HEK293 (cell line): ENCODE data around the gene CFAP45.

Experiments
- CTCF ChIA-PET: fragments of 350-600 bp; formaldehyde crosslinking; extraction: SDS; loops from one replicate; lab custom pipeline; 2021; ENCODE audit warnings: antibody characterized with exemption; lab: Yijun Ruan, JAX
- POLR2A ChIA-PET: fragments of 300-600 bp; formaldehyde crosslinking; extraction: SDS; loops from one replicate; lab custom pipeline; 2020; ENCODE audit warnings: antibody characterized with exemption, inconsistent platforms; lab: Yijun Ruan, JAX
- H3K27ac ChIP-seq: fragments of 200-500 bp; sonication (Bioruptor generic); 2 replicates; pipeline ENCODE4 v1.5.1; 2014; ENCODE audit warnings: low read depth, low read length, control low read depth, inconsistent platforms; ENCODE audit errors: extremely low read depth
- H3K36me3 ChIP-seq, 2 experiments: fragments of 200-500 bp in 1 of 2; sonication (Bioruptor generic) in 1 of 2; 1 replicate in 1 of 2; 2 replicates in 1 of 2; pipeline ENCODE4 v1.5.1; 2014 to 2017; ENCODE audit warnings: inconsistent platforms in 2 of 2, low read length in 2 of 2; ENCODE audit not compliant: control insufficient read depth in 2 of 2, insufficient read depth in 1 of 2
- H3K4me1 ChIP-seq: fragments of 200-500 bp; sonication (Bioruptor generic); 2 replicates; pipeline ENCODE4 v1.5.1; 2014; ENCODE audit warnings: mild to moderate bottlenecking, low read length, inconsistent platforms; ENCODE audit not compliant: control insufficient read depth, insufficient read depth
- H3K4me3 ChIP-seq: 2 replicates; pipeline ENCODE4 v1.5.1; 2011; ENCODE audit warnings: low read depth, mild to moderate bottlenecking, control low read depth, low read length, moderate library complexity
- H3K9me3 ChIP-seq: fragments of 200-500 bp; sonication (Bioruptor generic); 2 replicates; pipeline ENCODE4 v1.5.1; 2014; ENCODE audit warnings: low read depth, low read length, inconsistent platforms; ENCODE audit not compliant: control insufficient read depth, insufficient read depth
- EGR2 ChIP-seq: fragments of 450-650 bp; formaldehyde crosslinking; IDR thresholded peaks from 2 replicates; pipeline ENCODE4 v1.5.1; 2016; ENCODE audit warnings: low read depth, missing biosample characterization, missing genetic modification characterization
- FEZF1 ChIP-seq: fragments of 450-650 bp; formaldehyde crosslinking; IDR thresholded peaks from 2 replicates; pipeline ENCODE4 v1.5.1; 2016; ENCODE audit warnings: missing biosample characterization, missing genetic modification characterization
- GLIS2 ChIP-seq: fragments of 450-650 bp; formaldehyde crosslinking; IDR thresholded peaks from 2 replicates; pipeline ENCODE4 v1.5.1; 2016; ENCODE audit warnings: missing biosample characterization, missing genetic modification characterization
- MZF1 ChIP-seq: fragments of 450-650 bp; formaldehyde crosslinking; IDR thresholded peaks from 2 replicates; pipeline ENCODE4 v1.5.1; 2017; ENCODE audit warnings: missing biosample characterization, missing genetic modification characterization, borderline replicate concordance
- PRDM10 ChIP-seq: fragments of 450-650 bp; formaldehyde crosslinking; IDR thresholded peaks from 2 replicates; pipeline ENCODE4 v1.5.1; 2016; ENCODE audit warnings: missing biosample characterization, missing genetic modification characterization
- REST ChIP-seq: fragments of 450-650 bp; formaldehyde crosslinking; IDR thresholded peaks from 2 replicates; pipeline ENCODE4 v1.5.1; 2016; ENCODE audit warnings: missing biosample characterization, missing genetic modification characterization
- ZBTB21 ChIP-seq: fragments of 450-650 bp; formaldehyde crosslinking; IDR thresholded peaks from 2 replicates; pipeline ENCODE4 v1.5.1; 2017; ENCODE audit warnings: missing biosample characterization, missing genetic modification characterization
- ZBTB7A ChIP-seq: fragments of 450-650 bp; formaldehyde crosslinking; IDR thresholded peaks from 2 replicates; pipeline ENCODE4 v1.5.1; 2016; ENCODE audit warnings: low read depth, missing biosample characterization, missing genetic modification characterization
- ZBTB8A ChIP-seq: fragments of 450-650 bp; formaldehyde crosslinking; IDR thresholded peaks from 2 replicates; pipeline ENCODE4 v1.5.1; 2016; ENCODE audit warnings: missing biosample characterization, missing genetic modification characterization
- ZNF19 ChIP-seq: fragments of 450-650 bp; formaldehyde crosslinking; IDR thresholded peaks from 2 replicates; pipeline ENCODE4; 2016; ENCODE audit warnings: missing biosample characterization, missing genetic modification characterization, low read depth
- ZNF211 ChIP-seq: fragments of 450-650 bp; formaldehyde crosslinking; IDR thresholded peaks from 2 replicates; pipeline ENCODE4 v1.5.1; 2016; ENCODE audit warnings: low read depth, missing biosample characterization, missing genetic modification characterization
- ZNF248 ChIP-seq: fragments of 450-650 bp; formaldehyde crosslinking; IDR thresholded peaks from 2 replicates; pipeline ENCODE4 v1.5.1; 2017; ENCODE audit warnings: missing biosample characterization, missing genetic modification characterization
- ZNF366 ChIP-seq: fragments of 450-650 bp; formaldehyde crosslinking; conservative IDR thresholded peaks from 2 replicates; pipeline ENCODE4 v1.5.1; 2016; ENCODE audit warnings: missing biosample characterization, missing genetic modification characterization
- ZNF510 ChIP-seq: fragments of 450-650 bp; formaldehyde crosslinking; IDR thresholded peaks from 2 replicates; pipeline ENCODE4 v1.5.1; 2018; ENCODE audit warnings: mild to moderate bottlenecking, missing genetic modification characterization, missing biosample characterization; ENCODE audit not compliant: insufficient replicate concordance
- ZNF513 ChIP-seq: fragments of 450-650 bp; IDR thresholded peaks from 2 replicates; pipeline ENCODE4 v1.5.1; 2018; ENCODE audit warnings: missing biosample characterization, missing genetic modification characterization
- ZNF629 ChIP-seq: fragments of 450-650 bp; formaldehyde crosslinking; IDR thresholded peaks from 2 replicates; pipeline ENCODE4 v1.5.1; 2017; ENCODE audit warnings: missing biosample characterization, missing genetic modification characterization
- ZNF843 ChIP-seq: fragments of 450-650 bp; formaldehyde crosslinking; IDR thresholded peaks from 2 replicates; pipeline ENCODE4 v1.5.1; 2016; ENCODE audit warnings: missing biosample characterization, missing genetic modification characterization

The CFAP45 gene

GRCh38 chr1:159947942-159948341 lies 48.0 kb upstream of the CFAP45 start:
- H3K27ac ChIP-seq = no peak overlapping the region
- ChIA-PET CTCF (interaction anchor here (0.7 to 10.8 kb wide), 3 partner anchors 59 to 1059 kb away, joined by 4 to 87 read pairs (median 6); no protein-coding TSS in a partner anchor), POLR2A (no interaction called here)
- no peaks in the 10 kb centered on the region for H3K9me3 ChIP-seq
- H3K36me3 ChIP-seq = no peaks in the 10 kb centered on the region
- H3K4me1 ChIP-seq = no peaks in the 10 kb centered on the region
- TF ChIP-seq ZBTB8A (tag by site-specific recombination) (no peak), ZNF629 (tag by site-specific recombination) (no peak), ZBTB21 (tag by site-specific recombination) (no peak), EGR2 (tag by site-specific recombination) (peak; percentile 96), ZNF366 (tag by site-specific recombination) (0 out of 2 replicates have a peak, but pooled peaks have one; percentile 12), FEZF1 (tag by site-specific recombination) (no peak), ZNF248 (tag by site-specific recombination) (no peak), ZNF513 (tag by site-specific recombination) (peak; percentile 77), ZNF19 (no peak), ZNF843 (tag by site-specific recombination) (no peak), PRDM10 (tag by site-specific recombination) (no peak), ZNF510 (tag by site-specific recombination) (no peak), ZBTB7A (tag by site-specific recombination) (no peak), GLIS2 (tag by site-specific recombination) (no peak)
- TF ChIP-seq, all 188 proteins: peak for 3
- H3K4me3 ChIP-seq = no peak overlapping the region

GRCh38 chr1:159946242-159947187 lies 46.5 kb upstream of the CFAP45 start:
- Histone ChIP-seq H3K36me3 (no peaks in the 10 kb centered on the region), H3K27ac (no peak overlapping the region), H3K4me3 (no peak overlapping the region), H3K9me3 (no peaks in the 10 kb centered on the region), H3K4me1 (no peaks in the 10 kb centered on the region)
- POLR2A ChIA-PET = interaction anchor here (0.8 to 4.1 kb wide), 5 partner anchors 14 to 61 kb away, joined by 3 to 25 read pairs (median 4); partner anchors contain the start of gene TAGLN2
- CTCF ChIA-PET = interaction anchor here (0.5 to 10.8 kb wide), 22 partner anchors 9 to 814 kb away, joined by 3 to 87 read pairs (median 4); no protein-coding TSS in a partner anchor
- TF ChIP-seq MZF1 (tag by site-specific recombination) (no peak), ZNF211 (tag by site-specific recombination) (no peak), REST (tag by site-specific recombination) (peak; percentile 60)
